GM12878 (cell line): ENCODE data around the gene SMOC2. TPM values are rescaled to one million over a fixed set of nuclear protein-coding genes. Genes with fewer than 3 reads are reported as not detected.

Experiments used
- ATAC-seq: fragments of 200-7000 bp; cut with Tn5 transposase; 3 replicates; pipeline ENCODE4 v1.9.1; 2020; ENCODE audit warnings: mild to moderate bottlenecking, moderate library complexity
- BruUV-seq: library from RNA; stranded (reverse); fragments of 400-500 nt; replicated peaks from 2 replicates; lab custom pipeline; 2021; lab: Mats Ljungman, UMichigan
- CTCF ChIA-PET: fragments of 300-600 bp; sonication (Branson Sonifier 250); formaldehyde crosslinking; extraction: SDS; loops from one replicate; lab custom pipeline; 2021; ENCODE audit warnings: inconsistent platforms; lab: Yijun Ruan, JAX
- POLR2A ChIA-PET: fragments of 350-600 bp; formaldehyde crosslinking; extraction: SDS; loops from one replicate; lab custom pipeline; 2021; ENCODE audit warnings: inconsistent platforms; lab: Charles Lee
- RAD21 ChIA-PET: fragments of 300-600 bp; sonication (Branson Sonifier 250); formaldehyde crosslinking; loops from one replicate; lab custom pipeline; 2023; ENCODE audit warnings: antibody characterized with exemption; ENCODE audit not compliant: unreplicated experiment; lab: Charles Lee
- SMC1A ChIA-PET: fragments of 300-600 bp; sonication (Branson Sonifier 250); formaldehyde crosslinking; loops from one replicate; lab custom pipeline; 2023; ENCODE audit not compliant: unreplicated experiment, uncharacterized antibody; lab: Charles Lee
- DNase-seq: peaks from one replicate; pipeline ENCODE4 v3.0.0-alpha.2; 2011; ENCODE audit warnings: low read depth, low spot score
- FAIRE-seq: peaks from 3 replicates; lab custom pipeline; 2011; peaks lifted over from hg19 to GRCh38; lab: Jason Lieb, UNC
- H2AFZ ChIP-seq: 2 replicates; pipeline ENCODE4 v1.6.0; 2011; ENCODE audit warnings: low read depth, low read length, control low read depth; ENCODE audit not compliant: control insufficient read depth
- H3K27ac ChIP-seq: 2 replicates; pipeline ENCODE4 v1.5.1; 2011; ENCODE audit warnings: control low read depth; ENCODE audit not compliant: control insufficient read depth, insufficient read depth
- H3K27me3 ChIP-seq, 2 experiments: replicated peaks in 1 of 2; 2 replicates each; pipeline versions ENCODE4 v1.6.0 to v1.6.1; 2011; ENCODE audit warnings: low read length in 1 of 2; ENCODE audit not compliant: control insufficient read depth in 2 of 2, insufficient read depth in 2 of 2
- H3K36me3 ChIP-seq, 2 experiments: 2 replicates each; pipeline ENCODE4 v1.5.1; 2011; ENCODE audit warnings: low read length in 1 of 2; ENCODE audit not compliant: control insufficient read depth in 2 of 2, insufficient read depth in 2 of 2
- H3K4me1 ChIP-seq: 2 replicates; pipeline ENCODE4 v1.6.1; 2011; ENCODE audit warnings: mild to moderate bottlenecking, low read length, moderate library complexity, mixed read lengths; ENCODE audit not compliant: control insufficient read depth, insufficient read depth
- H3K4me2 ChIP-seq: 2 replicates; pipeline ENCODE4 v1.6.0; 2011; ENCODE audit warnings: control low read depth; ENCODE audit not compliant: control insufficient read depth, insufficient read depth
- H3K4me3 ChIP-seq: fragments of 200-600 bp; sonication (generic); 2 replicates; pipeline ENCODE4 v1.5.1; 2016
- H3K79me2 ChIP-seq: 2 replicates; pipeline ENCODE4 v1.6.0; 2011; ENCODE audit warnings: low read length; ENCODE audit not compliant: control insufficient read depth, insufficient read depth
- H3K9ac ChIP-seq: 2 replicates; pipeline ENCODE4 v1.8.0; 2011; ENCODE audit warnings: low read length, control low read depth, mixed read lengths; ENCODE audit not compliant: control insufficient read depth, insufficient read depth
- H3K9me3 ChIP-seq: replicated peaks from 3 replicates; pipeline ENCODE4 v1.5.1; 2011; ENCODE audit warnings: mild to moderate bottlenecking, low read length; ENCODE audit not compliant: control insufficient read depth, insufficient read depth
- H4K20me1 ChIP-seq: 2 replicates; pipeline ENCODE4 v1.6.0; 2011; ENCODE audit not compliant: control insufficient read depth, insufficient read depth
- BACH1 ChIP-seq: fragments of 450-650 bp; IDR thresholded peaks from 2 replicates; pipeline ENCODE4 v1.6.1; 2017; ENCODE audit warnings: mild to moderate bottlenecking, borderline replicate concordance
- EP300 ChIP-seq, 2 experiments: fragments of 150-350 bp in 1 of 2; IDR thresholded peaks; 2 replicates each; pipeline ENCODE4 v1.6.1; 2011 to 2012; ENCODE audit warnings: low read depth in 2 of 2, low read length in 2 of 2, borderline replicate concordance in 1 of 2, improper control_type of control experiment in 1 of 2, inconsistent platforms in 1 of 2; ENCODE audit not compliant: control insufficient read depth in 1 of 2
- FOXM1 ChIP-seq: IDR thresholded peaks from 2 replicates; pipeline ENCODE4 v1.6.1; 2012; ENCODE audit warnings: low read depth, mild to moderate bottlenecking, inconsistent platforms, low read length, moderate library complexity
- HCFC1 ChIP-seq: fragments of 150-350 bp; IDR thresholded peaks from 2 replicates; pipeline ENCODE4 v1.6.1; 2014; ENCODE audit warnings: low read length
- MTA3 ChIP-seq: IDR thresholded peaks from 2 replicates; pipeline ENCODE4 v1.6.1; 2012; ENCODE audit warnings: low read length, inconsistent platforms, borderline replicate concordance
- MYB ChIP-seq: fragments of 150-350 bp; IDR thresholded peaks from 2 replicates; pipeline ENCODE4 v1.6.1; 2014; ENCODE audit warnings: mild to moderate bottlenecking, low read depth, low read length, borderline replicate concordance
- MYC ChIP-seq: IDR thresholded peaks from 2 replicates; pipeline ENCODE4 v1.6.1; 2011; ENCODE audit warnings: mild to moderate bottlenecking, low read length, moderate library complexity, inconsistent platforms; ENCODE audit not compliant: insufficient read depth, insufficient replicate concordance, insufficient read length, severe bottlenecking
- RAD51 ChIP-seq: fragments of 450-650 bp; IDR thresholded peaks from 2 replicates; pipeline ENCODE4 v1.6.1; 2016; ENCODE audit warnings: moderate library complexity, mild to moderate bottlenecking, inconsistent platforms
- SPI1 ChIP-seq: IDR thresholded peaks from 2 replicates; pipeline ENCODE4 v1.6.1; 2011; ENCODE audit warnings: low read depth, mild to moderate bottlenecking, low read length, moderate library complexity, borderline replicate concordance; ENCODE audit not compliant: insufficient read depth
- WGBS: methylation state at CpG from one replicate; pipeline ENCODE4 v1.1.6; 2016; ENCODE audit warnings: low lambda C conversion rate; ENCODE audit not compliant: insufficient replicate concordance, insufficient coverage; ENCODE audit errors: missing lambda C conversion rate; 5-methylcytosine and 5-hydroxymethylcytosine counted together
- in situ Hi-C: fragments of 300-500 bp; cut with MboI; formaldehyde crosslinking; loops from 9 replicates; pipeline ENCODE4 v1.14.3; 2018; ENCODE audit warnings: mixed read lengths
- intact Hi-C: fragments of 100-400 bp; cut with micrococcal nuclease; formaldehyde crosslinking; loops from one replicate; pipeline ENCODE4 v1.14.2; 2022; ENCODE audit not compliant: unreplicated experiment
- polyA plus RNA-seq, 11 experiments: library from polyadenylated mRNA; depleted of rRNA in 4 of 11; unstranded in 6 of 11; stranded (reverse) in 5 of 11; fragments of >200 nt; fragmentation: Nextera tagmentation in 4 of 11; fragmentation: Illumina TruSeq in 1 of 11; extraction: Ambion mirVana in 4 of 11; extraction: Trizol in 1 of 11; gene quantifications; 1 replicate in 1 of 11; 2 replicates in 10 of 11; pipeline versions ENCODE4 v1.2.1 to v1.2.3, GENCODE V29; 2011 to 2016; ENCODE audit warnings: inconsistent platforms in 2 of 11, missing spikeins in 2 of 11, low read depth in 1 of 11
- total RNA-seq, 4 experiments: library from RNA; depleted of rRNA in 3 of 4; stranded (reverse); fragments of >200 nt in 3 of 4; fragmentation: Illumina TruSeq in 1 of 4; extraction: Trizol in 1 of 4; gene quantifications; 2 replicates each; pipeline versions ENCODE4 v1.2.1 to v1.2.3, GENCODE V29; 2013 to 2021
- TF ChIP-seq, protein P1 (sequence below): fragments of 450-650 bp; IDR thresholded peaks from 2 replicates; pipeline ENCODE4 v1.6.1; 2016; ENCODE audit warnings: mild to moderate bottlenecking
- TF ChIP-seq, protein P2 (sequence below): IDR thresholded peaks from 2 replicates; pipeline ENCODE4 v1.6.1; 2011; ENCODE audit warnings: mild to moderate bottlenecking, low read depth, low read length, moderate library complexity; ENCODE audit not compliant: insufficient replicate concordance
- TF ChIP-seq, protein P3 (sequence below): fragments of 150-350 bp; IDR thresholded peaks from 2 replicates; pipeline ENCODE4 v1.6.1; 2016; ENCODE audit warnings: low read depth, low read length
- TF ChIP-seq, protein P4 (sequence below): IDR thresholded peaks from 2 replicates; pipeline ENCODE4 v1.6.1; 2012; ENCODE audit warnings: improper control_type of control experiment, low read depth, low read length; ENCODE audit not compliant: insufficient replicate concordance

SMOC2 gene
- total and polyA plus RNA-seq, 10 of the 15 experiments (the other 5 are each of a cell fraction or from before 2014, with no cell fraction given), result 0.10 to 0.12 TPM; not detected in 8

DNA sequence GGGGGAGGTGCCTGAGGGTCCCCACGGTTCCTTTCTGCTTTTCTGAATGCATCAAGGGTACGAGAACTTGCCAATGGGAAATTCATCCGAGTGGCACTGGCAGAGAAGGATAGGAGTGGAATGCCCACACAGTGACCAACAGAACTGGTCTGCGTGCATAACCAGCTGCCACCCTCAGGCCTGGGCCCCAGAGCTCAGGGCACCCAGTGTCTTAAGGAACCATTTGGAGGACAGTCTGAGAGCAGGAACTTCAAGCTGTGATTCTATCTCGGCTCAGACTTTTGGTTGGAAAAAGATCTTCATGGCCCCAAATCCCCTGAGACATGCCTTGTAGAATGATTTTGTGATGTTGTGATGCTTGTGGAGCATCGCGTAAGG, 226.4 kb downstream of the SMOC2 start:
- Histone ChIP-seq H3K4me1 (no peaks in the 10 kb centered on the region), H3K4me3 (no peak overlapping the region), H3K27me3 (no peaks in the 10 kb centered on the region), H3K9ac (no peak overlapping the region), H2AFZ (no peak overlapping the region), H3K36me3 (no peaks in the 10 kb centered on the region), H3K27ac (no peak overlapping the region), H4K20me1 (no peaks in the 10 kb centered on the region), H3K4me2 (no peak overlapping the region), H3K9me3 (no peaks in the 10 kb centered on the region), H3K79me2 (no peaks in the 10 kb centered on the region)
- DNase-seq (no peak), ATAC-seq (no peak), FAIRE-seq (no peak)
- ChIA-PET POLR2A (no interaction called here), SMC1A (no interaction called here), RAD21 (no interaction called here), CTCF (no interaction called here)
- intact Hi-C loops (no loop called here), in situ Hi-C loops (no loop called here)
- BruUV-seq, result no TSS peak
- 42% methylated on average over 7 of the region's 7 CpGs for whole genome bisulfite sequencing
- TF ChIP-seq EP300 (IDR thresholded peaks at IDR 0.05; ENCODE audit: borderline replicate concordance in 1 of 2, control insufficient read depth in 1 of 2, low read depth in 2 of 2, low read length in 2 of 2) (no peak), MYB (no peak), HCFC1 (no peak), FOXM1 (no peak), RAD51 (no peak), MYC (no peak), BACH1 (no peak), SPI1 (no peak), MTA3 (no peak)
- TF ChIP-seq, protein P1, sequence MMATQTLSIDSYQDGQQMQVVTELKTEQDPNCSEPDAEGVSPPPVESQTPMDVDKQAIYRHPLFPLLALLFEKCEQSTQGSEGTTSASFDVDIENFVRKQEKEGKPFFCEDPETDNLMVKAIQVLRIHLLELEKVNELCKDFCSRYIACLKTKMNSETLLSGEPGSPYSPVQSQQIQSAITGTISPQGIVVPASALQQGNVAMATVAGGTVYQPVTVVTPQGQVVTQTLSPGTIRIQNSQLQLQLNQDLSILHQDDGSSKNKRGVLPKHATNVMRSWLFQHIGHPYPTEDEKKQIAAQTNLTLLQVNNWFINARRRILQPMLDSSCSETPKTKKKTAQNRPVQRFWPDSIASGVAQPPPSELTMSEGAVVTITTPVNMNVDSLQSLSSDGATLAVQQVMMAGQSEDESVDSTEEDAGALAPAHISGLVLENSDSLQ, result no peak
- TF ChIP-seq, protein P2, sequence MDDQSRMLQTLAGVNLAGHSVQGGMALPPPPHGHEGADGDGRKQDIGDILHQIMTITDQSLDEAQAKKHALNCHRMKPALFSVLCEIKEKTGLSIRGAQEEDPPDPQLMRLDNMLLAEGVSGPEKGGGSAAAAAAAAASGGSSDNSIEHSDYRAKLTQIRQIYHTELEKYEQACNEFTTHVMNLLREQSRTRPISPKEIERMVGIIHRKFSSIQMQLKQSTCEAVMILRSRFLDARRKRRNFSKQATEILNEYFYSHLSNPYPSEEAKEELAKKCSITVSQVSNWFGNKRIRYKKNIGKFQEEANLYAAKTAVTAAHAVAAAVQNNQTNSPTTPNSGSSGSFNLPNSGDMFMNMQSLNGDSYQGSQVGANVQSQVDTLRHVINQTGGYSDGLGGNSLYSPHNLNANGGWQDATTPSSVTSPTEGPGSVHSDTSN, result no peak
- TF ChIP-seq, protein P3, sequence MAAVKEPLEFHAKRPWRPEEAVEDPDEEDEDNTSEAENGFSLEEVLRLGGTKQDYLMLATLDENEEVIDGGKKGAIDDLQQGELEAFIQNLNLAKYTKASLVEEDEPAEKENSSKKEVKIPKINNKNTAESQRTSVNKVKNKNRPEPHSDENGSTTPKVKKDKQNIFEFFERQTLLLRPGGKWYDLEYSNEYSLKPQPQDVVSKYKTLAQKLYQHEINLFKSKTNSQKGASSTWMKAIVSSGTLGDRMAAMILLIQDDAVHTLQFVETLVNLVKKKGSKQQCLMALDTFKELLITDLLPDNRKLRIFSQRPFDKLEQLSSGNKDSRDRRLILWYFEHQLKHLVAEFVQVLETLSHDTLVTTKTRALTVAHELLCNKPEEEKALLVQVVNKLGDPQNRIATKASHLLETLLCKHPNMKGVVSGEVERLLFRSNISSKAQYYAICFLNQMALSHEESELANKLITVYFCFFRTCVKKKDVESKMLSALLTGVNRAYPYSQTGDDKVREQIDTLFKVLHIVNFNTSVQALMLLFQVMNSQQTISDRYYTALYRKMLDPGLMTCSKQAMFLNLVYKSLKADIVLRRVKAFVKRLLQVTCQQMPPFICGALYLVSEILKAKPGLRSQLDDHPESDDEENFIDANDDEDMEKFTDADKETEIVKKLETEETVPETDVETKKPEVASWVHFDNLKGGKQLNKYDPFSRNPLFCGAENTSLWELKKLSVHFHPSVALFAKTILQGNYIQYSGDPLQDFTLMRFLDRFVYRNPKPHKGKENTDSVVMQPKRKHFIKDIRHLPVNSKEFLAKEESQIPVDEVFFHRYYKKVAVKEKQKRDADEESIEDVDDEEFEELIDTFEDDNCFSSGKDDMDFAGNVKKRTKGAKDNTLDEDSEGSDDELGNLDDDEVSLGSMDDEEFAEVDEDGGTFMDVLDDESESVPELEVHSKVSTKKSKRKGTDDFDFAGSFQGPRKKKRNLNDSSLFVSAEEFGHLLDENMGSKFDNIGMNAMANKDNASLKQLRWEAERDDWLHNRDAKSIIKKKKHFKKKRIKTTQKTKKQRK, result no peak
- TF ChIP-seq, protein P4, sequence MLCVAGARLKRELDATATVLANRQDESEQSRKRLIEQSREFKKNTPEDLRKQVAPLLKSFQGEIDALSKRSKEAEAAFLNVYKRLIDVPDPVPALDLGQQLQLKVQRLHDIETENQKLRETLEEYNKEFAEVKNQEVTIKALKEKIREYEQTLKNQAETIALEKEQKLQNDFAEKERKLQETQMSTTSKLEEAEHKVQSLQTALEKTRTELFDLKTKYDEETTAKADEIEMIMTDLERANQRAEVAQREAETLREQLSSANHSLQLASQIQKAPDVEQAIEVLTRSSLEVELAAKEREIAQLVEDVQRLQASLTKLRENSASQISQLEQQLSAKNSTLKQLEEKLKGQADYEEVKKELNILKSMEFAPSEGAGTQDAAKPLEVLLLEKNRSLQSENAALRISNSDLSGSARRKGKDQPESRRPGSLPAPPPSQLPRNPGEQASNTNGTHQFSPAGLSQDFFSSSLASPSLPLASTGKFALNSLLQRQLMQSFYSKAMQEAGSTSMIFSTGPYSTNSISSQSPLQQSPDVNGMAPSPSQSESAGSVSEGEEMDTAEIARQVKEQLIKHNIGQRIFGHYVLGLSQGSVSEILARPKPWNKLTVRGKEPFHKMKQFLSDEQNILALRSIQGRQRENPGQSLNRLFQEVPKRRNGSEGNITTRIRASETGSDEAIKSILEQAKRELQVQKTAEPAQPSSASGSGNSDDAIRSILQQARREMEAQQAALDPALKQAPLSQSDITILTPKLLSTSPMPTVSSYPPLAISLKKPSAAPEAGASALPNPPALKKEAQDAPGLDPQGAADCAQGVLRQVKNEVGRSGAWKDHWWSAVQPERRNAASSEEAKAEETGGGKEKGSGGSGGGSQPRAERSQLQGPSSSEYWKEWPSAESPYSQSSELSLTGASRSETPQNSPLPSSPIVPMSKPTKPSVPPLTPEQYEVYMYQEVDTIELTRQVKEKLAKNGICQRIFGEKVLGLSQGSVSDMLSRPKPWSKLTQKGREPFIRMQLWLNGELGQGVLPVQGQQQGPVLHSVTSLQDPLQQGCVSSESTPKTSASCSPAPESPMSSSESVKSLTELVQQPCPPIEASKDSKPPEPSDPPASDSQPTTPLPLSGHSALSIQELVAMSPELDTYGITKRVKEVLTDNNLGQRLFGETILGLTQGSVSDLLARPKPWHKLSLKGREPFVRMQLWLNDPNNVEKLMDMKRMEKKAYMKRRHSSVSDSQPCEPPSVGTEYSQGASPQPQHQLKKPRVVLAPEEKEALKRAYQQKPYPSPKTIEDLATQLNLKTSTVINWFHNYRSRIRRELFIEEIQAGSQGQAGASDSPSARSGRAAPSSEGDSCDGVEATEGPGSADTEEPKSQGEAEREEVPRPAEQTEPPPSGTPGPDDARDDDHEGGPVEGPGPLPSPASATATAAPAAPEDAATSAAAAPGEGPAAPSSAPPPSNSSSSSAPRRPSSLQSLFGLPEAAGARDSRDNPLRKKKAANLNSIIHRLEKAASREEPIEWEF, result no peak
